Measurements from ENCODE around the gene PTPRA.

DNA sequence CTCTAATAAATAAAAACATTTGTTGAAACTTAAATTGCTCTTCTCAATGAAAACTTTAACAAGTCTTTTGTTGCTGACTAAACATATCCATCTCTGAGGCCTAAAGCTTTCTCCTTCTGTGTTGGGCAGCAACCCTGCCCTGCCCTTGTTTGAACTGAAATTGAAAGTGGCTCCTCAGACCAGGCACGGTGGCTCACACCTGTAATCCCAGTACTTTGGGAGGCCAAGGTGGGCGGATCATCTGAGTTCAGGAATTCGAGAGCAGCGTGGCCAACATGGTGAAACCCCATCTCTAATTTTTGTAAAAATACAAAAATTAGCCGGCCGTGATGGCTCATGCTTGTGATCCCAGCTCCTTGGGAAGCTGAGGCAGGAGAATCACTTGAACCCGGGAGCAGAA lies 140.9 kb downstream of the PTPRA start:
- TF ChIP-seq, protein P1, sequence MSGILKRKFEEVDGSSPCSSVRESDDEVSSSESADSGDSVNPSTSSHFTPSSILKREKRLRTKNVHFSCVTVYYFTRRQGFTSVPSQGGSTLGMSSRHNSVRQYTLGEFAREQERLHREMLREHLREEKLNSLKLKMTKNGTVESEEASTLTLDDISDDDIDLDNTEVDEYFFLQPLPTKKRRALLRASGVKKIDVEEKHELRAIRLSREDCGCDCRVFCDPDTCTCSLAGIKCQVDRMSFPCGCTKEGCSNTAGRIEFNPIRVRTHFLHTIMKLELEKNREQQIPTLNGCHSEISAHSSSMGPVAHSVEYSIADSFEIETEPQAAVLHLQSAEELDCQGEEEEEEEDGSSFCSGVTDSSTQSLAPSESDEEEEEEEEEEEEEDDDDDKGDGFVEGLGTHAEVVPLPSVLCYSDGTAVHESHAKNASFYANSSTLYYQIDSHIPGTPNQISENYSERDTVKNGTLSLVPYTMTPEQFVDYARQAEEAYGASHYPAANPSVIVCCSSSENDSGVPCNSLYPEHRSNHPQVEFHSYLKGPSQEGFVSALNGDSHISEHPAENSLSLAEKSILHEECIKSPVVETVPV (CRISPR knock-in tag; IDR thresholded peaks at IDR 0.05), result no peak
- TF ChIP-seq ESRRG (CRISPR knock-in tag; IDR thresholded peaks at IDR 0.05), result no peak
- TF ChIP-seq PPARA (CRISPR knock-in tag; IDR thresholded peaks at IDR 0.05; ENCODE audit: borderline replicate concordance), result no peak
- no peak for TF ChIP-seq ARNTL (CRISPR knock-in tag; IDR thresholded peaks at IDR 0.05; ENCODE audit: borderline replicate concordance, low read depth)
- TF ChIP-seq OSR1 (CRISPR knock-in tag; IDR thresholded peaks at IDR 0.05), result no peak
- TF ChIP-seq BACH2 (CRISPR knock-in tag; IDR thresholded peaks at IDR 0.05; ENCODE audit: borderline replicate concordance), result no peak
- TF ChIP-seq ZNF565 (CRISPR knock-in tag; conservative IDR thresholded peaks at IDR 0.05; ENCODE audit: low read depth), result no peak
- TF ChIP-seq ZFP30 (CRISPR knock-in tag; IDR thresholded peaks at IDR 0.05), result no peak
- no peak for TF ChIP-seq ZFP3 (CRISPR knock-in tag; IDR thresholded peaks at IDR 0.05)
- no peak for TF ChIP-seq TOX (CRISPR knock-in tag; IDR thresholded peaks at IDR 0.05; ENCODE audit: borderline replicate concordance)
- no peak for TF ChIP-seq GLIS3 (CRISPR knock-in tag; IDR thresholded peaks at IDR 0.05)

Measured in SK-N-SH treated with all-trans-retinoic acid at 6 μM for 48 hours (cell line).